ENCODE results near the gene NEK6.

Gene NEK6

DNA sequence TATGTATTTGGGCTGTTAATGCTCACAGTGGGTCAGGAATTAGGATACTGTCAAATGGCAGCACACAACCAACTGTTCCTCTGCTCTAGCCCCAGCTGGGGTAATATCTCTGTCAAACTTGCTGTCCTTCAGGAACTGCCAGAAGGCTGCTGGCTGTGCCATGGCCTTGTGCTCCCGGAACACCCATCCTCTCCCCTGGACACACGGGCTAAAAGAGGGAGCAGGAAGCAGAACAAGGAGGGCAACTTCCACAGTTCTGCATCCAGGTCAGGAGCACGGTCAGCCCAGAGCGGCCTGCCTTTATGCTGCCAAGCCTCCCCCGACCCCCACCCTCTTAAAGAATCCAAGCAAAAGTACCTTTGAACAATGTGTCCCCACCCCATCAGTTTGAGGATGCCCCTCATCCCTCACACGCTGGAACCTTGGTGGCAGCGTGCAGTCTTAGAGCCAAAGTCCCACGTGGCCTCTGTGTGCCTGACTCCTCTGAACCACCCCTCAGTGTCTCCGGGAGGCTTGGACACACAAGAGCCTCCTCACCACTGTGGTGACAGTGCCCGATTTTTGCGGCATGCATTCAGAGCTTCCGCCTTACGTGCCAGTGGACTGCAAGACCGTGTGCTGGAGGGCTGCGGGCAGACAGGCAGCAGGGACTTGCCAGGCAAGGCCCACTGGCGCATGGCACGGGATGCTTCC is 96.7 kb downstream of the NEK6 start:
- TF ChIP-seq, protein P1, sequence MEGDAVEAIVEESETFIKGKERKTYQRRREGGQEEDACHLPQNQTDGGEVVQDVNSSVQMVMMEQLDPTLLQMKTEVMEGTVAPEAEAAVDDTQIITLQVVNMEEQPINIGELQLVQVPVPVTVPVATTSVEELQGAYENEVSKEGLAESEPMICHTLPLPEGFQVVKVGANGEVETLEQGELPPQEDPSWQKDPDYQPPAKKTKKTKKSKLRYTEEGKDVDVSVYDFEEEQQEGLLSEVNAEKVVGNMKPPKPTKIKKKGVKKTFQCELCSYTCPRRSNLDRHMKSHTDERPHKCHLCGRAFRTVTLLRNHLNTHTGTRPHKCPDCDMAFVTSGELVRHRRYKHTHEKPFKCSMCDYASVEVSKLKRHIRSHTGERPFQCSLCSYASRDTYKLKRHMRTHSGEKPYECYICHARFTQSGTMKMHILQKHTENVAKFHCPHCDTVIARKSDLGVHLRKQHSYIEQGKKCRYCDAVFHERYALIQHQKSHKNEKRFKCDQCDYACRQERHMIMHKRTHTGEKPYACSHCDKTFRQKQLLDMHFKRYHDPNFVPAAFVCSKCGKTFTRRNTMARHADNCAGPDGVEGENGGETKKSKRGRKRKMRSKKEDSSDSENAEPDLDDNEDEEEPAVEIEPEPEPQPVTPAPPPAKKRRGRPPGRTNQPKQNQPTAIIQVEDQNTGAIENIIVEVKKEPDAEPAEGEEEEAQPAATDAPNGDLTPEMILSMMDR (IDR thresholded peaks at IDR 0.05; ENCODE audit: unreplicated experiment in 3 of 3): no peak

DNA sequence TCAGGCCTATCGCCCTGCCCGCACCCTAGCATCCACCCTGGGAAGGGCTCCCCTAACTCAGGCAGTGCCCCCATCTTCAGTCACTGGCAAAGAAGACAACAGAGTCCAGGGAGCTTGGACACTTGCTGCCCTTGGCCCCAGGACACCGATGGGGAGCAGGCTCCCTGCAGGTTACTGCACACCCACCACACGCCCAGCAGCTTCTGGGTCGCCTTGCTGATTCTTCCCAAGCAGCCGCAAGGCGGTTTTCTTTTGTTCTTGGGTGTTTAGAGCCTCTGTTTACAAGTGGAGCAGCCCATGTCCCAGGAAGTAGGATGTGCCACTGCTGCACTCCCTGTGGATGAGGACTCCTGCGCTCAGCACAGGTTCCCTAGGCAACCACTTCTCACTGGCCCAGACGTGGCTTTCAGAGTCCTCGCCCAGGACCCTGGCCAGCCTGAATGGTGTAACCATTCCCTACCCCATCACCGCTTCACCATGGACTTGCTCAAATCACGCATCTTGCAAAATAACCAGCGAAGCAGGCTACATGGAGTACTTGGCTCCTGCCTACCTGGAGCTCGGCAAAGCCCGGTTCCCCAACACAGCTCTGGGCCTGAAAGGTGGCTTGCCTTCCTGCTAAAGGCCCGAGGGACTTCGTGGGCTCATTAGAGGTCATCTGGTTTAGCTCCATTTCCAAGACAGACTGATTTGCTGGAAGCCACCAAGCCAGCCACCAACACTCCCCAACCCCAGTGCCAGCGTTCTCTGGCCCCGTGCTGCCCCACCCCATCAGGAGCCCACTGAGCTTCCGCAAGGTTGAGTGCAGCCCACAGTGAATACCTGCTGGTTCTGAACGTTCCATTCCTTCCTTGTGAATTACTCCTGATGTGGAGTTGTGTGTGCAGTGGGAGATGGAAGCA is 97.5 kb downstream of the NEK6 start:
- Mint-ChIP-seq H3K9me3 (no peaks in the 10 kb centered on the region), H3K4me1 (no peaks in the 10 kb centered on the region), H3K27me3 (ENCODE audit: low read depth) (no peaks in the 10 kb centered on the region), H3K4me3 (no peak overlapping the region), H3K36me3 (ENCODE audit: low read depth) (peaks cover 51% of the 10 kb centered on the region), H3K27ac (no peak overlapping the region)
- TF ChIP-seq, protein P1 (IDR thresholded peaks at IDR 0.05; ENCODE audit: unreplicated experiment in 3 of 3): no peak

More for the DNA sequence above, 96.7 kb downstream of the NEK6 start:
- Mint-ChIP-seq H3K4me3 (no peak overlapping the region), H3K36me3 (ENCODE audit: low read depth) (peaks cover 47% of the 10 kb centered on the region), H3K27me3 (ENCODE audit: low read depth) (no peaks in the 10 kb centered on the region), H3K4me1 (no peaks in the 10 kb centered on the region), H3K27ac (no peak overlapping the region), H3K9me3 (no peaks in the 10 kb centered on the region)

DNA sequence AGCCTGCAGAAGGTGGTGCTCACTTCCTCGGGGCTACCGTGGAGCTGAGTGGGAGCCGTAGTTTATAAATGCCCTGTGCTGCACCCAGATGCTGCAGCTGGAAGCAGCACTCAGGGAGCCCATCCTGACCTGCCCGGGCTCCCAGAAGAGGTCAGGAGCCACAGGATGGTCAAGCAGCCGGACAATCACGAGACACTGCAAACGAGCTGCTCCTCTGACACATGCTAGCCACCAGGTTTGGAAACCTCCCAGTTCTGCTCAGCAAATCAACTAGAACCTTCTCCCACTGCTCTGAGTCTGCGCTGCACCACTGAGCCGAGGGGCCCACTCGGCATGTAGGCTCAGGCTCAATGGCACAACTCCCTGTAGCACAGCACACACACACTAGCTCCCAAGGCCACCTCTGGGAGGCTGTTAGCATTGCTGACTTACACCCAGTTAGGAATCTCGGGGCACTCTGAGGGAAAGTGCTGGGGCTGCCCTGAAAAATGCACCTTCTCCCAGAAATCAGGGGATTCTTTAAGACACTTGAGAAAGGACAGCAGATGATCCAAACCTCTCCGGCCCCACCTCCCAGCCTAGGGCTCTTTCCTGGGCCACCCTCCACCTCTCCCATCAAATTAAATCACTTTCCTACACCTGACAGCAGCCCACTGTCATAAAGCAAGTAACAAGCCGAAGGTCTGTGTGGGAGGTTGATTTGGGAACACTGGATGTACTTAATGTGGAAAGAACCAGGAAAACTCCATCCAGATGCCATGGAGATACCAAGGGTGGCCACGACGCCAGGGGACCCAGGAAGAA is 98.4 kb downstream of the NEK6 start:
- TF ChIP-seq, protein P1 (IDR thresholded peaks at IDR 0.05; ENCODE audit: unreplicated experiment in 3 of 3): no peak
- Mint-ChIP-seq H3K27ac (no peak overlapping the region), H3K4me1 (peaks cover 8% of the 10 kb centered on the region), H3K9me3 (no peaks in the 10 kb centered on the region), H3K4me3 (no peak overlapping the region), H3K27me3 (ENCODE audit: low read depth) (no peaks in the 10 kb centered on the region), H3K36me3 (ENCODE audit: low read depth) (peaks cover 44% of the 10 kb centered on the region)

DNA sequence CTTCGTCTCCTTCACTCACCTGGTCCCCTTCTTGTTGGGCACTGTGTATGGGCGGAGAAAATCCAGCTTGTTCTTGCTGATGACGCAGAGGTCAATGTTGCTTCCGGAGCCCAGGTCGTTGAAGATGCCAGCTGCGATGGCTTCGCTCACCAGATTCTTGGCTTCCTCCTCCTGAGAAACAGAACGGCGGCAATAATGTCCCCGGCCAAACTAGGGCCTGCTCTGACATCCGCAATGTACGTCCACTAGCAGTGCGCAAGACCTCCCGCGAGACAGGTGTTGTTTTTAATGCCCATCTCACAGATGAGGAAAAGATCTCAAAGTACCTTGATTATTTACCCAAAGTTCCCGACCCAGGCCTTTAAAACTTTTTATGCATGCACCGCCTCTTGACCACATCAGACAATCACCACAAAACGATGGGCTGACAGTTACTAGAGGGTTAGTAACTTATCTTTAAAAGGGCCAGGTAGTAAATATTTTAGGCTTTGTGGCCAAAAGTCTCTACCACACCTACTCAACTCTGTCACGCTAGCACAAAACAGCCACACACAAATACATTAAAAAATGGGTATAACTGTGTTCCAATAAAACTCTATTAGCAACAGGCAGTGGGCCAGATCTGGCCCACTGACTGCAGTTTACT is 99.1 kb downstream of the NEK6 start:
- H3K36me3 Mint-ChIP-seq (ENCODE audit: low read depth): peaks cover 37% of the 10 kb centered on the region
- TF ChIP-seq, protein P1 (IDR thresholded peaks at IDR 0.05; ENCODE audit: unreplicated experiment in 3 of 3): no peak
- no peak overlapping the region for H3K4me3 Mint-ChIP-seq
- H3K9me3 Mint-ChIP-seq: no peaks in the 10 kb centered on the region
- peaks cover 10% of the 10 kb centered on the region for H3K4me1 Mint-ChIP-seq
- H3K27me3 Mint-ChIP-seq (ENCODE audit: low read depth): no peaks in the 10 kb centered on the region
- H3K27ac Mint-ChIP-seq: no peak overlapping the region

DNA sequence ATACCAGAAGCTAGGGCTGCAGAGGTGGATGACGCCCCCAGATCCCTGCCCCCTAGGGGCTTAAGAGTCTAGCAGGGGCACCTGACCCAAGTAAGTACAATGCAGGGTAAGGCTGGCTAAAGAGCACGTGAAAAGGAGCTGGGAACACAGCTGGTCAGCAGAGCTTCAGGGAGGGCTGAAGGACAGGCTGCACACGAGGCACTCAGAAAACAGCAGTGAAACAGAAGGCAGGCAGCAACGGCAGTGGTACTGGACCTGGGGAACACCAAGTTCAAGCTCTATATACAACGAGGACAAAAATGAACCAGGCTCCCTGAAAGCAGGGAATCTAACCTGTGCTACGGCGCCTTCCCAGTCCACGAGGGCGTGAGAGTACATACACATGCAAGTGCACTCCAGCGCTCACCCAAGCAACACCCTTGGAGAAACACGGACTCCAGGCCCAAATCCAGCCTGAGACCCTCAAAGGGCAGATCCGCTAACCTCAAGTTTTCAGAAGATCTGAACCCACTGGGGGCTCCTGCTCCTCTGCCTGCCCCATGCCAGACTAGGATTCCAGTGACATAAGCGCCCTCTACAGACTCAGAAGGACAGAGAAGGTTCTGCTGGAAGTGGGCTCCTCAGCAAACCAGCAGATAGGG is 100.1 kb downstream of the NEK6 start:
- H3K36me3 Mint-ChIP-seq (ENCODE audit: low read depth): peaks cover 29% of the 10 kb centered on the region
- no peaks in the 10 kb centered on the region for H3K27me3 Mint-ChIP-seq (ENCODE audit: low read depth)
- H3K27ac Mint-ChIP-seq: no peak overlapping the region
- no peaks in the 10 kb centered on the region for H3K9me3 Mint-ChIP-seq
- H3K4me3 Mint-ChIP-seq: no peak overlapping the region
- peaks cover 10% of the 10 kb centered on the region for H3K4me1 Mint-ChIP-seq
- TF ChIP-seq, protein P1 (IDR thresholded peaks at IDR 0.05; ENCODE audit: unreplicated experiment in 3 of 3): no peak
